Measurements from ENCODE around the gene TIFAB. TPM values are rescaled to one million over a fixed set of nuclear protein-coding genes. Genes with fewer than 3 reads are reported as not detected.

TIFAB gene
- total RNA-seq, 4 donors from 2014 or later: not detected

DNA sequence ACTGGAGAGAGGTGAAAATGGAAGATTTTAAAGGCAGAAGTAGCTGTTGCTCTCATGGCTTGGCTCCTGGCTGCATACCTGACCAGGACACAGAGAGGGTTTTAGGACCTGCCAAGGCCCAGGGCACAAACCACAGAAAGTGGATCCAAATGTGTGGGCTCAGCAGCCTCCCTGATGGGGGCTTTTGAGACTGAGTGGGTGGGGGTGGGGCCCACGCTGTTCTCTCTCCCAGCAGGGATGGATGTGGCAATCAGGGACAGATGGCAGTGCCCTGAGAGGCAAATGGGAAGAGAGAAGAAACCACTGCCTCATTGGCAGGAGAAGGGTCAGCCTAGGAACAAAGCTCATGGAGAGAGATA is 34.9 kb upstream of the TIFAB start:
- H3K4me3 ChIP-seq (replicated peaks in 1 of 3): no peak overlapping the region
- H3K27ac ChIP-seq: no peak overlapping the region
- intact Hi-C loops (cut with DNase I): no loop called here
- peaks cover 66% of the 10 kb centered on the region for H3K27me3 ChIP-seq
- H3K4me1 ChIP-seq: peaks cover 19% of the 10 kb centered on the region in 2 donors
- WGBS, 2 donors: 25 to 40% methylated on average over 1 of the region's 1 CpG
- DNase-seq: no peak
- no peaks in the 10 kb centered on the region for H3K9me3 ChIP-seq
- no peaks in the 10 kb centered on the region for H3K36me3 ChIP-seq
- TF ChIP-seq POLR2A (IDR thresholded peaks at IDR 0.05) (no peak), CTCF (IDR thresholded peaks at IDR 0.05) (no peak)

DNA sequence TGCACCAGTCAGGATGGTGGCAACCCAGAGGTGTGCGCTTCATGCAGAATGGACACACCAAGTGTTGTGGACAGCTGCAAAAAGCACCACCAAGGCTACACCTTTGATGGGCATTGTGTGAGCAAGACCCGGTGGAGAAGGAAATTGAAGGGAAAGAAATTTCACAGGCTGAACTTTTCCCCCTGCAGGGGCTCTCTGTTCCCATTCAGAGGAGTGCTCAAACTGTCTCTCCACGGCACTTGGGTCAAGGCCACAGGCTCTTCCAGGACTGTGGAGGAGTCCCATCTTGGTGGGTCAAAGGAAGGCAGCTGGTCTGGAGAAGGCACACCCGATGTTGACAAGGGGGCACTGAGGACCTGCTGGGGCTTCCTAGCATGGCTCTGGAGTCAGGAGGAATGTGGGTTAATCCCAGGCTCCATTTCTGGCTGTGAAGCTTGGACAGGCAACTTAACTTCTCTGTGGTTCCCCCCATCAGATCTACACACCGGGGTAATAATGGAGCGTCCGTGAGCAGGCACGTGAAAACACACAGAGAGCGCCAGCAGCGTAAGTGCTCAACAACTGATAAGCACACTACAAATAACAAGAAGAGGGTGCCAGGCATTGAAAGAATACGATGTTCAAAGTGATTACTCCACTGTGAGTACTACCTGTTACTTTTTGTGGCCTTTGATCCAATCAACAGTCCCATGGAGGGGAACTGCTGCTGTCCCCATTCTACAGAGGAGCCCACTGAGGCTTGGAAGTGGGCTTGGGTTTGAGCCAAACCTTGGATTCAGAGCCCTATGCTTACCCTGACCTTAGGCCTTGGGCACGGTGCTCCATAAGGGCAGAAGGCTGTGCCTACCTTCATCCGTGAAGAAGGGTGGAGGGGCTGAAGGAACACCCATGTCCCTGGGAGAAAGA is 34.2 kb upstream of the TIFAB start:
- Histone ChIP-seq H3K4me3 (replicated peaks in 1 of 3) (no peak overlapping the region), H3K36me3 (no peaks in the 10 kb centered on the region), H3K4me1 (peaks cover 19% of the 10 kb centered on the region in 2 donors), H3K27me3 (peaks cover 68% of the 10 kb centered on the region), H3K27ac (no peak overlapping the region), H3K9me3 (no peaks in the 10 kb centered on the region)
- no peak for TF ChIP-seq POLR2A (IDR thresholded peaks at IDR 0.05)
- no peak for TF ChIP-seq CTCF (IDR thresholded peaks at IDR 0.05)
- DNase-seq: no peak
- intact Hi-C loops (cut with DNase I): no loop called here
- 43 to 58% methylated on average over 12 to 13 of the region's 13 CpGs for WGBS, 2 donors

- no peak overlapping the region for H3K27ac ChIP-seq
- H3K4me1 ChIP-seq: peaks cover 13 to 15% of the 10 kb centered on the region in 2 donors
- no peak for TF ChIP-seq CTCF (IDR thresholded peaks at IDR 0.05)
- no peak for TF ChIP-seq POLR2A (IDR thresholded peaks at IDR 0.05)
- 15 to 27% methylated on average over 5 of the region's 5 CpGs for WGBS, 2 donors
- no peaks in the 10 kb centered on the region for H3K36me3 ChIP-seq
- DNase-seq: peak; percentile 73 to 74
- intact Hi-C loops (cut with DNase I): no loop called here
- no peak overlapping the region for H3K4me3 ChIP-seq (replicated peaks in 1 of 3)
- no peaks in the 10 kb centered on the region for H3K9me3 ChIP-seq
- peaks cover 62% of the 10 kb centered on the region for H3K27me3 ChIP-seq
Observed at GRCh38 chr5:135484674-135485086, 32.5 kb upstream of the TIFAB start.

GRCh38 chr5:135483254-135483653 is 31.1 kb upstream of the TIFAB start:
- Histone ChIP-seq H3K27ac (no peak overlapping the region), H3K4me3 (replicated peaks in 1 of 3) (no peak overlapping the region), H3K9me3 (no peaks in the 10 kb centered on the region), H3K27me3 (peaks cover 59% of the 10 kb centered on the region), H3K4me1 (peaks cover 0 to under 1% of the 10 kb centered on the region in 2 donors), H3K36me3 (no peaks in the 10 kb centered on the region)
- intact Hi-C loops (cut with DNase I): no loop called here
- DNase-seq: no peak
- TF ChIP-seq CTCF (IDR thresholded peaks at IDR 0.05): no peak
- no peak for TF ChIP-seq POLR2A (IDR thresholded peaks at IDR 0.05)
- 83 to 96% methylated on average over 1 of the region's 1 CpG for WGBS, 2 donors

GRCh38 chr5:135482381-135482933 is 30.3 kb upstream of the TIFAB start:
- WGBS, 2 donors: 39 to 42% methylated on average over 4 to 9 of the region's 9 CpGs
- no peak overlapping the region for H3K4me3 ChIP-seq (replicated peaks in 1 of 3)
- H3K9me3 ChIP-seq: no peaks in the 10 kb centered on the region
- no peaks in the 10 kb centered on the region for H3K36me3 ChIP-seq
- H3K27me3 ChIP-seq: peaks cover 57% of the 10 kb centered on the region
- no peak for DNase-seq
- intact Hi-C loops (cut with DNase I): no loop called here
- H3K27ac ChIP-seq: no peak overlapping the region
- no peaks in the 10 kb centered on the region for H3K4me1 ChIP-seq
- TF ChIP-seq POLR2A (IDR thresholded peaks at IDR 0.05) (no peak), CTCF (IDR thresholded peaks at IDR 0.05) (no peak)

All from thyroid gland (tissue), 4 donors.